Endothelial cell of umbilical vein (primary cell): Measurements from ENCODE around the gene OBP2B. TPM values are rescaled to one million over a fixed set of nuclear protein-coding genes. Genes with fewer than 3 reads are reported as not detected.
A peak's percentile ranks its signal among the peaks of the same experiment; 100 is the strongest.
"Not testable (repeated sequence)": the region's sequence is repeated elsewhere in the genome, so short reads cannot be mapped to it uniquely, and the experiment has no call there.

Experiments used
- BruUV-seq: library from RNA; stranded (reverse); fragments of 400-500 nt; replicated peaks from 2 replicates; lab custom pipeline; 2021; lab: Mats Ljungman, UMichigan
- CTCF ChIA-PET: fragments of 300-600, 350-600 bp; sonication (Branson Sonifier 250); formaldehyde crosslinking; loops from one replicate; lab custom pipeline; 2021; ENCODE audit warnings: antibody characterized with exemption, inconsistent platforms; lab: Charles Lee
- POLR2A ChIA-PET: fragments of 300-600, 350-600 bp; sonication (Branson Sonifier 250); formaldehyde crosslinking; loops from one replicate; lab custom pipeline; 2021; ENCODE audit warnings: antibody characterized with exemption, inconsistent platforms; lab: Charles Lee
- DNase-seq: peaks from one replicate; pipeline ENCODE4 v3.0.0-alpha.2; 2011; ENCODE audit warnings: low read depth, low spot score
- FAIRE-seq: peaks from 2 replicates; lab custom pipeline; 2011; peaks lifted over from hg19 to GRCh38; lab: Jason Lieb, UNC
- H2AFZ ChIP-seq: 2 replicates; pipeline ENCODE4 v1.6.0; 2012; ENCODE audit warnings: low read depth, low read length, control low read depth, inconsistent platforms
- H3K27ac ChIP-seq: 2 replicates; pipeline ENCODE4 v1.5.1; 2011; ENCODE audit warnings: low read depth, mild to moderate bottlenecking, control low read depth, low read length, moderate library complexity; ENCODE audit not compliant: insufficient read depth
- H3K27me3 ChIP-seq, 2 experiments: 2 replicates each; pipeline versions ENCODE4 v1.6.0 to v1.6.1; 2011; ENCODE audit warnings: low read length in 2 of 2, mixed read lengths in 1 of 2; ENCODE audit not compliant: control insufficient read depth in 2 of 2, insufficient read depth in 2 of 2
- H3K36me3 ChIP-seq, 2 experiments: 2 replicates in 1 of 2; 3 replicates in 1 of 2; pipeline ENCODE4 v1.5.1; 2011; ENCODE audit warnings: low read length in 2 of 2, mild to moderate bottlenecking in 1 of 2, moderate library complexity in 1 of 2; ENCODE audit not compliant: control insufficient read depth in 2 of 2, insufficient read depth in 2 of 2; ENCODE audit errors: extremely low read depth in 1 of 2
- H3K4me1 ChIP-seq: 3 replicates; pipeline ENCODE4 v1.5.1; 2011; ENCODE audit warnings: mild to moderate bottlenecking, low read length; ENCODE audit not compliant: control insufficient read depth, insufficient read depth; ENCODE audit errors: extremely low read depth
- H3K4me2 ChIP-seq: 2 replicates; pipeline ENCODE4 v1.6.1; 2011; ENCODE audit warnings: low read length, control low read depth, mixed read lengths; ENCODE audit not compliant: insufficient read depth
- H3K4me3 ChIP-seq, 3 experiments: fragments of 200-600 bp in 1 of 3; sonication (generic), shearing (Covaris generic) in 1 of 3; replicated peaks in 1 of 3; 2 replicates each; pipeline ENCODE4 v1.5.1; 2011 to 2016; ENCODE audit warnings: control low read depth in 3 of 3, low read length in 3 of 3, mild to moderate bottlenecking in 2 of 3, inconsistent platforms in 1 of 3, low read depth in 1 of 3, moderate library complexity in 1 of 3; ENCODE audit not compliant: insufficient read depth in 1 of 3
- H3K79me2 ChIP-seq: 2 replicates; pipeline ENCODE4 v1.6.0; 2012; ENCODE audit warnings: low read length, inconsistent platforms; ENCODE audit not compliant: control insufficient read depth, insufficient read depth
- H3K9ac ChIP-seq: replicated peaks from 2 replicates; pipeline ENCODE3; 2011; ENCODE audit warnings: low read length, control low read depth; ENCODE audit not compliant: insufficient read depth; ENCODE audit errors: extremely low read depth
- H3K9me1 ChIP-seq: replicated peaks from 3 replicates; pipeline ENCODE4 v1.6.0; 2011; ENCODE audit warnings: mild to moderate bottlenecking, low read length; ENCODE audit not compliant: control insufficient read depth, insufficient read depth; ENCODE audit errors: extremely low read depth
- H3K9me3 ChIP-seq: replicated peaks from 2 replicates; pipeline ENCODE4 v1.5.1; 2012; ENCODE audit warnings: low read length, inconsistent platforms; ENCODE audit not compliant: control insufficient read depth, insufficient read depth
- H4K20me1 ChIP-seq: replicated peaks from 2 replicates; pipeline ENCODE3; 2011; ENCODE audit warnings: mild to moderate bottlenecking, low read length; ENCODE audit not compliant: control insufficient read depth, insufficient read depth; ENCODE audit errors: extremely low read depth
- EZH2 ChIP-seq: IDR thresholded peaks from 2 replicates; pipeline ENCODE4 v1.6.1; 2012; ENCODE audit warnings: borderline replicate concordance, low read depth, mild to moderate bottlenecking, moderate library complexity, low read length, inconsistent platforms; ENCODE audit not compliant: severe bottlenecking
- FOS ChIP-seq: IDR thresholded peaks from 2 replicates; pipeline ENCODE4 v1.6.1; 2011; ENCODE audit warnings: mild to moderate bottlenecking, low read length, moderate library complexity, borderline replicate concordance; ENCODE audit not compliant: insufficient read depth
- GATA2 ChIP-seq: IDR thresholded peaks from 2 replicates; pipeline ENCODE4 v1.7.0; 2011; ENCODE audit warnings: low read depth, mild to moderate bottlenecking, moderate library complexity, mixed read lengths, low read length; ENCODE audit not compliant: insufficient read length, insufficient read depth
- JUN ChIP-seq: IDR thresholded peaks from 2 replicates; pipeline ENCODE4 v1.6.1; 2011; ENCODE audit warnings: borderline replicate concordance, low read depth; ENCODE audit not compliant: insufficient read length, insufficient read depth
- dilution Hi-C: fragments of 300-500 bp; cut with MboI; formaldehyde crosslinking; loops from one replicate; pipeline ENCODE4 v1.15.0; 2019; ENCODE audit warnings: low sequenced_read_pairs; ENCODE audit not compliant: extremely low pct_ligation_motif_present
- intact Hi-C: fragments of 100-400 bp; cut with micrococcal nuclease; formaldehyde crosslinking; loops from one replicate; pipeline ENCODE4 v1.10.0; 2022
- polyA plus RNA-seq, 4 experiments: library from polyadenylated mRNA; depleted of rRNA in 3 of 4; stranded (reverse) in 3 of 4; unstranded in 1 of 4; fragments of >200 nt; gene quantifications; 2 replicates each; pipeline versions ENCODE4 v1.2.1 to v1.2.3, GENCODE V29; 2011 to 2012; ENCODE audit warnings: missing spikeins in 1 of 4
- total RNA-seq: library from RNA; stranded (reverse); gene quantifications from 2 replicates; pipeline ENCODE4 v1.2.3, GENCODE V29; 2021
- TF ChIP-seq, protein P1 (sequence below): IDR thresholded peaks from 2 replicates; pipeline ENCODE4 v1.6.1; 2011; ENCODE audit not compliant: insufficient read depth, insufficient read length
- TF ChIP-seq, protein P2 (sequence below), 2 donors: IDR thresholded peaks; 1 replicate in 1 of 2; 2 replicates in 1 of 2; pipeline ENCODE4 v1.5.1; 2011; ENCODE audit warnings: low read length in 2 of 2, mild to moderate bottlenecking in 2 of 2, moderate library complexity in 2 of 2, control low read depth in 1 of 2, inconsistent platforms in 1 of 2, low read depth in 1 of 2; ENCODE audit not compliant: insufficient read depth in 1 of 2; ENCODE audit errors: extremely low read depth in 1 of 2

The OBP2B gene
- total and polyA plus RNA-seq, 2 donors (not counting 3 experiments of a cell fraction or from before 2014, with no cell fraction given): not detected

DNA sequence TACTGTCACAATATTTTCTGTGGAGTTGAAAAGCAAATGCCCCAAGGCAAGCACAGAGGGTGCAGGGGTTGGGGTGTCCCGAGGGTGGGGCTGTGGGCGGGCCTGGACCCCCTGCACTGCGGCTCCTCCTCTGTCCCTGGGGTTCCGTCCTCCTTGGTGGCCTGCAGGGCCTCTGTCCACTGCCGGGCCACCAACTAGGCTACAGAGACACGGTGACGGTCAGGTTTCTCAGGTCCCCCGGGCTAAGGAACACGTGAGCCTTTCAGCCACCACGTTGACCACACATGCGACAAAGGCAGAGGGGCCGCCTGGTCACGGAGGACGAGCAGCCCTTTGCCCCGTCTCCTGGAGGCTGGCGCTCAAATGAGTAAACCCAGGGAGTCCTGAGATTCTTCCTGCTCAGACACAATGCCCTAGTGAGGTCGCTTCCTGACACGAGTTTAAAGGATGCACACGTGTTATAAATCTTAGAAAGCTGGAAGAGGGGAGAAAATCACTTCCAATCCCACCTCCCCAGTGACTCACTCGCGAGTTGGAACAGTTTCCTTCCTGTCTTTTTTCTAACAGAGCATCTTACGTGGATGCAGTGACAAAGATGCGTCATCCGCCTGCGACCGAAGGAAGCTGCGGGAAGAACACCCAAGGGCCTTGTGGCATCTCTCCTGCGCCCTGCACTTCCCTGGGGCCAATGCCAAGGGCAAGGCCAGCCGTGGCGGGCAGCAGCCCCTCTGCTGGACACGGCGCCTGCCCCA, 24.8 kb upstream of the OBP2B start:
- peaks cover 0 to 2% of the 10 kb centered on the region in 2 experiments for H3K27me3 ChIP-seq
- H3K27ac ChIP-seq: peak overlapping the region; percentile 74
- no peaks in the 10 kb centered on the region for H3K36me3 ChIP-seq
- H3K9ac ChIP-seq: no peak overlapping the region
- H3K4me1 ChIP-seq: peaks cover 17% of the 10 kb centered on the region
- TF ChIP-seq FOS (peak; percentile 70), EZH2 (no peak), GATA2 (no peak), JUN (peak; percentile 93)
- TF ChIP-seq, protein P1, sequence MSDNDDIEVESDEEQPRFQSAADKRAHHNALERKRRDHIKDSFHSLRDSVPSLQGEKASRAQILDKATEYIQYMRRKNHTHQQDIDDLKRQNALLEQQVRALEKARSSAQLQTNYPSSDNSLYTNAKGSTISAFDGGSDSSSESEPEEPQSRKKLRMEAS: peak; percentile 69
- TF ChIP-seq, protein P2, sequence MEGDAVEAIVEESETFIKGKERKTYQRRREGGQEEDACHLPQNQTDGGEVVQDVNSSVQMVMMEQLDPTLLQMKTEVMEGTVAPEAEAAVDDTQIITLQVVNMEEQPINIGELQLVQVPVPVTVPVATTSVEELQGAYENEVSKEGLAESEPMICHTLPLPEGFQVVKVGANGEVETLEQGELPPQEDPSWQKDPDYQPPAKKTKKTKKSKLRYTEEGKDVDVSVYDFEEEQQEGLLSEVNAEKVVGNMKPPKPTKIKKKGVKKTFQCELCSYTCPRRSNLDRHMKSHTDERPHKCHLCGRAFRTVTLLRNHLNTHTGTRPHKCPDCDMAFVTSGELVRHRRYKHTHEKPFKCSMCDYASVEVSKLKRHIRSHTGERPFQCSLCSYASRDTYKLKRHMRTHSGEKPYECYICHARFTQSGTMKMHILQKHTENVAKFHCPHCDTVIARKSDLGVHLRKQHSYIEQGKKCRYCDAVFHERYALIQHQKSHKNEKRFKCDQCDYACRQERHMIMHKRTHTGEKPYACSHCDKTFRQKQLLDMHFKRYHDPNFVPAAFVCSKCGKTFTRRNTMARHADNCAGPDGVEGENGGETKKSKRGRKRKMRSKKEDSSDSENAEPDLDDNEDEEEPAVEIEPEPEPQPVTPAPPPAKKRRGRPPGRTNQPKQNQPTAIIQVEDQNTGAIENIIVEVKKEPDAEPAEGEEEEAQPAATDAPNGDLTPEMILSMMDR (IDR thresholded peaks at IDR 0.05; ENCODE audit: extremely low read depth in 1 of 2, insufficient read depth in 1 of 2, low read depth in 1 of 2, low read length in 2 of 2): no peak
- ChIA-PET POLR2A (no interaction called here), CTCF (interaction anchor here (1.6 to 2.0 kb wide), 2 partner anchors 48 to 96 kb away, joined by 3 to 7 read pairs; no protein-coding TSS in a partner anchor)
- H3K9me3 ChIP-seq: no peaks in the 10 kb centered on the region
- dilution Hi-C loops: no loop called here
- H3K4me3 ChIP-seq: no peak overlapping the region
- peak overlapping the region; percentile 58 for H2AFZ ChIP-seq
- H4K20me1 ChIP-seq: no peaks in the 10 kb centered on the region
- FAIRE-seq: peak; percentile 83
- DNase-seq: peak; percentile 70
- H3K9me1 ChIP-seq: no peaks in the 10 kb centered on the region
- BruUV-seq: no TSS peak
- no peaks in the 10 kb centered on the region for H3K79me2 ChIP-seq
- intact Hi-C loops: no loop called here
- no peak overlapping the region for H3K4me2 ChIP-seq

DNA sequence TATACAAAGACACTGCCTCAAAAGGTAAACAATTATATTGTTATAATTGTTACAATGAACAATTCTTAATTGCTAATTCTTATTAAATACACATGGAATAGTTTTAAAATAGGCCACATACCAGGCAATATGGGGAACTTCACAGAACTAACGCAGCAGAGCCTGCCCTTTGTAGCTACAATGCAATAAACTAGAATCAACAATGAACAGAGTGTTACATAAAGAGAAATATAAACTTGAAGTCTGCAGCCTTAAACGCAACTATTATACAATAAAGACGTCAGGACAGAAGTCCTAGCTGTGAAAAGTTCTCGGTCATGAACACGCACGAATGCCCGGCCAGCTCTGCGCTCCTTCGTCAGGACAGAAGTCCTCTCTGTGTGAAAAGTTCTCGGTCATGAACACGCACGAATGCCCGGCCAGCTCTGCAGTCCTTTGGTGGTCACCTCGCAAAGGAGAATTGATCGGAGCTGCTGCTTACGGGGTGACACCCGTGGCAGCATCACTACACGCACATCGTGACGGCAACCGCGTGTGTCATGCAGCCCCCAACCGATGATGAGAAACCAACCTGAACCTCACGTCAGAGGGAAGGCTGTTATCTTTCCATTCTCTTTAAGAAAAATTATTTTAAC, 23.0 kb upstream of the OBP2B start:
- H2AFZ ChIP-seq, H3K4me2 ChIP-seq, FAIRE-seq, H3K27me3 ChIP-seq, BruUV-seq, H3K9me3 ChIP-seq, POLR2A ChIA-PET, H3K9me1 ChIP-seq, H3K4me1 ChIP-seq, H3K36me3 ChIP-seq, intact Hi-C loops, dilution Hi-C loops, H3K27ac ChIP-seq, CTCF ChIA-PET, H3K79me2 ChIP-seq, H3K9ac ChIP-seq, H4K20me1 ChIP-seq, DNase-seq, H3K4me3 ChIP-seq: not testable (repeated sequence)

DNA sequence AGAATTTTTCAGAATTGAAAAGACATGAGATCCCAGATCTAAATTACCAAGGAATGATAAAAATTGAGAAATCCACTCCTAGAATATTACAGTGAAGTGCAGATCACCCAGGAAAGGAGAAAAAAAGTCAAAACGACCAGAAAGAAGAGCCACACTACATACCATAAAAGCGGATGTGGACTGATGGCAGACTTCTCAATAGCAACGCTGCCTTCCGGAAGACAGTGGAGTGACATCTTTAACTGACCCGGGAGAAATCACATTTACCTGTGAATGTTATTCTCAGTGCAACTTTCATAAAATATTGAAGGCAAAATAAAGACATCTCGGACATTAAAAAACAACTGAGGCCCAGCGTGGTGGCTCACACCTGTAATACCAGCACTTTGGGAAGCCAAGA, 21.5 kb upstream of the OBP2B start:
- not testable (repeated sequence) for H3K4me2 ChIP-seq, BruUV-seq

More for the DNA sequence above, 21.5 kb upstream of the OBP2B start:
- DNase-seq, H3K9me1 ChIP-seq, H3K79me2 ChIP-seq, H3K9ac ChIP-seq, H4K20me1 ChIP-seq, H3K27ac ChIP-seq, H3K9me3 ChIP-seq, H3K4me1 ChIP-seq, dilution Hi-C loops, H3K4me3 ChIP-seq, H2AFZ ChIP-seq, H3K36me3 ChIP-seq, H3K27me3 ChIP-seq, intact Hi-C loops: not testable (repeated sequence)
- ChIA-PET CTCF (interaction anchor here (1.3 to 1.4 kb wide), 2 partner anchors 8 to 44 kb away, joined by 5 to 6 read pairs; no protein-coding TSS in a partner anchor), POLR2A (interaction anchor here (0.6 kb wide), 1 partner anchor 250 kb away, joined by 3 read pairs; no protein-coding TSS in a partner anchor)
- peak; percentile 28 for FAIRE-seq
